HEK293 (cell line): ENCODE results near the gene VEPH1.

ENCODE experiments used
- CTCF ChIA-PET: fragments of 350-600 bp; formaldehyde crosslinking; extraction: SDS; loops from one replicate; lab custom pipeline; 2021; ENCODE audit warnings: antibody characterized with exemption; lab: Yijun Ruan, JAX
- POLR2A ChIA-PET: fragments of 300-600 bp; formaldehyde crosslinking; extraction: SDS; loops from one replicate; lab custom pipeline; 2020; ENCODE audit warnings: antibody characterized with exemption, inconsistent platforms; lab: Yijun Ruan, JAX
- H3K27ac ChIP-seq: fragments of 200-500 bp; sonication (Bioruptor generic); 2 replicates; pipeline ENCODE4 v1.5.1; 2014; ENCODE audit warnings: low read depth, low read length, control low read depth, inconsistent platforms; ENCODE audit errors: extremely low read depth
- H3K36me3 ChIP-seq, 2 experiments: fragments of 200-500 bp in 1 of 2; sonication (Bioruptor generic) in 1 of 2; 1 replicate in 1 of 2; 2 replicates in 1 of 2; pipeline ENCODE4 v1.5.1; 2014 to 2017; ENCODE audit warnings: inconsistent platforms in 2 of 2, low read length in 2 of 2; ENCODE audit not compliant: control insufficient read depth in 2 of 2, insufficient read depth in 1 of 2
- H3K4me1 ChIP-seq: fragments of 200-500 bp; sonication (Bioruptor generic); 2 replicates; pipeline ENCODE4 v1.5.1; 2014; ENCODE audit warnings: mild to moderate bottlenecking, low read length, inconsistent platforms; ENCODE audit not compliant: control insufficient read depth, insufficient read depth
- H3K4me3 ChIP-seq: 2 replicates; pipeline ENCODE4 v1.5.1; 2011; ENCODE audit warnings: low read depth, mild to moderate bottlenecking, control low read depth, low read length, moderate library complexity
- H3K9me3 ChIP-seq: fragments of 200-500 bp; sonication (Bioruptor generic); 2 replicates; pipeline ENCODE4 v1.5.1; 2014; ENCODE audit warnings: low read depth, low read length, inconsistent platforms; ENCODE audit not compliant: control insufficient read depth, insufficient read depth
- GFI1B ChIP-seq: fragments of 450-650 bp; formaldehyde crosslinking; IDR thresholded peaks from 2 replicates; pipeline ENCODE4 v1.5.1; 2016; ENCODE audit warnings: missing biosample characterization, missing genetic modification characterization
- HOXA7 ChIP-seq: sonication (generic); formaldehyde crosslinking; IDR thresholded peaks from 2 replicates; pipeline ENCODE4 v1.8.1; 2022; ENCODE audit warnings: missing genetic modification reagents, borderline replicate concordance
- KLF17 ChIP-seq: fragments of 450-650 bp; formaldehyde crosslinking; IDR thresholded peaks from 2 replicates; pipeline ENCODE4 v1.5.1; 2016; ENCODE audit warnings: missing biosample characterization, missing genetic modification characterization
- KLF7 ChIP-seq: fragments of 450-650 bp; formaldehyde crosslinking; IDR thresholded peaks from 2 replicates; pipeline ENCODE4 v1.5.1; 2016; ENCODE audit warnings: missing biosample characterization, missing genetic modification characterization, borderline replicate concordance
- KLF9 ChIP-seq: fragments of 450-650 bp; formaldehyde crosslinking; IDR thresholded peaks from 2 replicates; pipeline ENCODE4 v1.5.1; 2016; ENCODE audit warnings: missing biosample characterization, missing genetic modification characterization, low read depth
- ZBTB6 ChIP-seq: fragments of 450-650 bp; formaldehyde crosslinking; IDR thresholded peaks from 2 replicates; pipeline ENCODE4 v1.5.1; 2017; ENCODE audit warnings: missing biosample characterization, missing genetic modification characterization
- ZBTB7A ChIP-seq: fragments of 450-650 bp; formaldehyde crosslinking; IDR thresholded peaks from 2 replicates; pipeline ENCODE4 v1.5.1; 2016; ENCODE audit warnings: low read depth, missing biosample characterization, missing genetic modification characterization
- ZEB2 ChIP-seq: fragments of 450-650 bp; formaldehyde crosslinking; IDR thresholded peaks from 2 replicates; pipeline ENCODE4 v1.5.1; 2016; ENCODE audit warnings: missing biosample characterization, missing genetic modification characterization
- ZFP3 ChIP-seq: fragments of 450-650 bp; formaldehyde crosslinking; IDR thresholded peaks from 2 replicates; pipeline ENCODE4 v1.5.1; 2016; ENCODE audit warnings: low read depth, missing biosample characterization, missing genetic modification characterization
- ZNF155 ChIP-seq: fragments of 450-650 bp; formaldehyde crosslinking; IDR thresholded peaks from 2 replicates; pipeline ENCODE4 v1.5.1; 2016; ENCODE audit warnings: missing biosample characterization, missing genetic modification characterization
- ZNF202 ChIP-seq: fragments of 450-650 bp; formaldehyde crosslinking; IDR thresholded peaks from 2 replicates; pipeline ENCODE4 v1.5.1; 2016; ENCODE audit warnings: missing biosample characterization, missing genetic modification characterization, borderline replicate concordance
- ZNF239 ChIP-seq: fragments of 450-650 bp; formaldehyde crosslinking; IDR thresholded peaks from 2 replicates; pipeline ENCODE4 v1.5.1; 2016; ENCODE audit warnings: missing biosample characterization, missing genetic modification characterization
- ZNF350 ChIP-seq: fragments of 450-650 bp; formaldehyde crosslinking; IDR thresholded peaks from 2 replicates; pipeline ENCODE4 v1.5.0; 2017; ENCODE audit warnings: missing biosample characterization, mild to moderate bottlenecking, missing genetic modification characterization
- ZNF354C ChIP-seq: fragments of 450-650 bp; formaldehyde crosslinking; IDR thresholded peaks from 2 replicates; pipeline ENCODE4 v1.5.1; 2016; ENCODE audit warnings: missing biosample characterization, missing genetic modification characterization, low read depth, borderline replicate concordance
- ZNF423 ChIP-seq: fragments of 450-650 bp; formaldehyde crosslinking; IDR thresholded peaks from 2 replicates; pipeline ENCODE4 v1.5.1; 2016; ENCODE audit warnings: missing biosample characterization, missing genetic modification characterization
- ZNF514 ChIP-seq: fragments of 450-650 bp; formaldehyde crosslinking; IDR thresholded peaks from 2 replicates; pipeline ENCODE4 v1.5.1; 2016; ENCODE audit warnings: missing biosample characterization, missing genetic modification characterization
- ZNF530 ChIP-seq: fragments of 450-650 bp; formaldehyde crosslinking; IDR thresholded peaks from 2 replicates; pipeline ENCODE4 v1.5.1; 2016; ENCODE audit warnings: low read depth, missing biosample characterization, missing genetic modification characterization
- ZNF548 ChIP-seq: fragments of 450-650 bp; formaldehyde crosslinking; IDR thresholded peaks from 2 replicates; pipeline ENCODE4 v1.5.1; 2016; ENCODE audit warnings: missing biosample characterization, missing genetic modification characterization
- ZNF629 ChIP-seq: fragments of 450-650 bp; formaldehyde crosslinking; IDR thresholded peaks from 2 replicates; pipeline ENCODE4 v1.5.1; 2017; ENCODE audit warnings: missing biosample characterization, missing genetic modification characterization
- ZNF701 ChIP-seq: fragments of 450-650 bp; formaldehyde crosslinking; IDR thresholded peaks from 2 replicates; pipeline ENCODE4 v1.5.1; 2016; ENCODE audit warnings: missing biosample characterization, missing genetic modification characterization
- ZNF777 ChIP-seq: fragments of 450-650 bp; formaldehyde crosslinking; IDR thresholded peaks from 2 replicates; pipeline ENCODE4 v1.5.1; 2017; ENCODE audit warnings: missing biosample characterization, missing genetic modification characterization, borderline replicate concordance
- ZSCAN23 ChIP-seq: fragments of 450-650 bp; formaldehyde crosslinking; IDR thresholded peaks from 2 replicates; pipeline ENCODE4 v1.5.1; 2016; ENCODE audit warnings: missing biosample characterization, missing genetic modification characterization
- TF ChIP-seq, protein P1 (sequence below): fragments of 450-650 bp; formaldehyde crosslinking; IDR thresholded peaks from 2 replicates; pipeline ENCODE4 v1.5.1; 2016; ENCODE audit warnings: missing biosample characterization, missing genetic modification characterization

Gene VEPH1

GRCh38 chr3:157531301-157531660, 28.1 kb upstream of the VEPH1 start (continued):
- no peak for TF ChIP-seq KLF17 (tag by site-specific recombination)
- no peak for TF ChIP-seq ZNF202 (tag by site-specific recombination)
- TF ChIP-seq ZNF350: no peak
- TF ChIP-seq KLF7: no peak
- TF ChIP-seq, all 188 proteins: peak for 0

GRCh38 chr3:157530637-157531300, 27.6 kb upstream of the VEPH1 start:
- TF ChIP-seq ZNF354C (tag by site-specific recombination): no peak
- TF ChIP-seq, all 188 proteins: peak for 0
- CTCF ChIA-PET: interaction anchor here (0.5 to 4.9 kb wide), 4 partner anchors 13 to 1003 kb away, joined by 4 to 75 read pairs (median 14); no protein-coding TSS in a partner anchor

DNA sequence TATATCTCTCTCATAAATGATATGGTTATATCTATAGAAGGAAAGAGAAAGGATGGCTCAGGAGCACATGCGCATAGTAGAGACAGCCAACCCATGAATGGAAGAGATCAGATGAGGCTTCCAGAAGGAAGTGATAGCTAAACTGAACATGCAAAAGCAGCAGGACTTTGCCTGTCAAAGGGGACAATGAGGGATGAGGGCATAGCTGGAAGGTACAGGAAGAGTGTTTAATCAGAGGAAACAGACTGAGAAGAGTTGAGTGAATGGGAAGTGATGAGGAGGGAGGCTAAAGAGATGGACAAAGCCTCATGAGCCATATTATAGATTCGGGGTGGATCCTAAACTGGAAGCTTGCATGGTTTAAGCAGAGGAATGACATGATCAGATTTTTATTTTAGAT, 26.5 kb upstream of the VEPH1 start:
- POLR2A ChIA-PET: no interaction called here
- no peak for TF ChIP-seq ZNF155 (tag by site-specific recombination)
- H3K4me3 ChIP-seq: no peak overlapping the region
- CTCF ChIA-PET: interaction anchor here (4.9 kb wide), 1 partner anchor 45 kb away, joined by 75 read pairs; no protein-coding TSS in a partner anchor
- no peaks in the 10 kb centered on the region for H3K4me1 ChIP-seq
- no peaks in the 10 kb centered on the region for H3K9me3 ChIP-seq
- no peaks in the 10 kb centered on the region for H3K36me3 ChIP-seq
- no peak overlapping the region for H3K27ac ChIP-seq

More at GRCh38 chr3:157530637-157531300, 27.6 kb upstream of the VEPH1 start:
- Histone ChIP-seq H3K4me3 (no peak overlapping the region), H3K27ac (no peak overlapping the region), H3K36me3 (no peaks in the 10 kb centered on the region), H3K9me3 (no peaks in the 10 kb centered on the region), H3K4me1 (no peaks in the 10 kb centered on the region)
- POLR2A ChIA-PET: no interaction called here

GRCh38 chr3:157529085-157529484, 25.9 kb upstream of the VEPH1 start:
- H3K27ac ChIP-seq: no peak overlapping the region
- POLR2A ChIA-PET: no interaction called here
- TF ChIP-seq ZNF701 (tag by site-specific recombination): no peak
- TF ChIP-seq ZEB2 (tag by site-specific recombination): no peak
- TF ChIP-seq ZNF548: no peak
- TF ChIP-seq ZNF777: no peak
- no peak for TF ChIP-seq ZNF239
- TF ChIP-seq, protein P1, sequence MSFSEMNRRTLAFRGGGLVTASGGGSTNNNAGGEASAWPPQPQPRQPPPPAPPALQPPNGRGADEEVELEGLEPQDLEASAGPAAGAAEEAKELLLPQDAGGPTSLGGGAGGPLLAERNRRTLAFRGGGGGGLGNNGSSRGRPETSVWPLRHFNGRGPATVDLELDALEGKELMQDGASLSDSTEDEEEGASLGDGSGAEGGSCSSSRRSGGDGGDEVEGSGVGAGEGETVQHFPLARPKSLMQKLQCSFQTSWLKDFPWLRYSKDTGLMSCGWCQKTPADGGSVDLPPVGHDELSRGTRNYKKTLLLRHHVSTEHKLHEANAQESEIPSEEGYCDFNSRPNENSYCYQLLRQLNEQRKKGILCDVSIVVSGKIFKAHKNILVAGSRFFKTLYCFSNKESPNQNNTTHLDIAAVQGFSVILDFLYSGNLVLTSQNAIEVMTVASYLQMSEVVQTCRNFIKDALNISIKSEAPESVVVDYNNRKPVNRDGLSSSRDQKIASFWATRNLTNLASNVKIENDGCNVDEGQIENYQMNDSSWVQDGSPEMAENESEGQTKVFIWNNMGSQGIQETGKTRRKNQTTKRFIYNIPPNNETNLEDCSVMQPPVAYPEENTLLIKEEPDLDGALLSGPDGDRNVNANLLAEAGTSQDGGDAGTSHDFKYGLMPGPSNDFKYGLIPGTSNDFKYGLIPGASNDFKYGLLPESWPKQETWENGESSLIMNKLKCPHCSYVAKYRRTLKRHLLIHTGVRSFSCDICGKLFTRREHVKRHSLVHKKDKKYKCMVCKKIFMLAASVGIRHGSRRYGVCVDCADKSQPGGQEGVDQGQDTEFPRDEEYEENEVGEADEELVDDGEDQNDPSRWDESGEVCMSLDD (tag by site-specific recombination): no peak
- no peak for TF ChIP-seq ZSCAN23 (tag by site-specific recombination)
- TF ChIP-seq ZBTB6 (tag by site-specific recombination): no peak
- no peak for TF ChIP-seq GFI1B (tag by site-specific recombination)
- TF ChIP-seq ZNF514 (tag by site-specific recombination): no peak
- no peak for TF ChIP-seq ZBTB7A (tag by site-specific recombination)
- no peak for TF ChIP-seq ZNF423 (tag by site-specific recombination)
- no peak for TF ChIP-seq ZFP3 (tag by site-specific recombination)
- TF ChIP-seq ZNF629 (tag by site-specific recombination): no peak
- no peak for TF ChIP-seq HOXA7 (CRISPR knock-in tag)
- TF ChIP-seq ZNF530: no peak
- TF ChIP-seq KLF9 (tag by site-specific recombination): no peak
- H3K4me3 ChIP-seq: no peak overlapping the region
- H3K36me3 ChIP-seq: no peaks in the 10 kb centered on the region
- CTCF ChIA-PET: interaction anchor here (3.3 kb wide), 1 partner anchor 44 kb away, joined by 11 read pairs; no protein-coding TSS in a partner anchor
- no peaks in the 10 kb centered on the region for H3K9me3 ChIP-seq
- H3K4me1 ChIP-seq: no peaks in the 10 kb centered on the region
